Astrocyte (in vitro differentiated cells and primary cell): ENCODE results near the gene CHAT.

Source experiments
- EZH2 ChIP-seq: IDR thresholded peaks from 2 replicates; pipeline ENCODE4 v1.6.1; 2012; ENCODE audit warnings: mild to moderate bottlenecking, low read length, inconsistent platforms; ENCODE audit not compliant: insufficient read depth
- TF ChIP-seq, protein P1 (sequence below): IDR thresholded peaks from 2 replicates; pipeline ENCODE4 v1.5.1; 2011; ENCODE audit warnings: low read depth, mild to moderate bottlenecking, inconsistent platforms, low read length, moderate library complexity; ENCODE audit not compliant: insufficient read depth

DNA sequence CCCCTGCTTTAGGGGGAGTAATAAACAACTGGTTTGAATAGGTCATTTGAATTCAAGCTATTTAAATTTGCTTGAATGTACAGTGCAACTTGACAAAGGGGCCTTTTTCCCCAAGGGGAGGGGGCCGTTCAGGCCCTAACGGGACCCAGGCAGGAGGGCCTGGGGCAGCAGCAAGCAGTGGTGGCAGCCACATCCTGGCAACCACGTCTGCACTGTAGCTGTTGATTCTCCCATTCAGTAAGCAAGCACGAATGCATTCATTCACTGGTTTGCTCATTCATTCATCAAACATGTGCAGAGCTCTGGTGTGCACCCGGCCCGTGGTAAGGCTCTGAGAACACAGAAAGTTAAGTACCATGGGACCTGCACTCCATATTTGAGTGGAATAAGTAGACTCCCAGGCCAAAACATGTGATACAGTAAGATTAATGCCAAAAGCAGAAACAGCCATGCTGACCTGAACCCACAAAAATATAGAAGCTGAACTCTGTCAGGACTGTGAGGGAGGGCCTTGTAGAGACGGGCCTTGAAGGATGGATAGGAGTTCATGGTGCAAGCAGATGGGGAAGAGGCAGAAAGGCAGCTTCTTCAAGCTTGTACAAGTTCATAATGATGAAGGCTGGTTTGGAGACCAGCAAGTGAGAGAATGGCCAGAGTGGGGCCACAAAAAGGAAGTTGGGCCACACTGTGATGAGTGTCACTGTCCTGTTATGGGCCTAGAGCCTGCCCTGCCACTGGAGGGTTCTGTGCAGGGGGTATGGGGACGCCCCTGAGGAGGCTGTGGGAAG, 36.3 kb downstream of the CHAT start:
- TF ChIP-seq, protein P1, sequence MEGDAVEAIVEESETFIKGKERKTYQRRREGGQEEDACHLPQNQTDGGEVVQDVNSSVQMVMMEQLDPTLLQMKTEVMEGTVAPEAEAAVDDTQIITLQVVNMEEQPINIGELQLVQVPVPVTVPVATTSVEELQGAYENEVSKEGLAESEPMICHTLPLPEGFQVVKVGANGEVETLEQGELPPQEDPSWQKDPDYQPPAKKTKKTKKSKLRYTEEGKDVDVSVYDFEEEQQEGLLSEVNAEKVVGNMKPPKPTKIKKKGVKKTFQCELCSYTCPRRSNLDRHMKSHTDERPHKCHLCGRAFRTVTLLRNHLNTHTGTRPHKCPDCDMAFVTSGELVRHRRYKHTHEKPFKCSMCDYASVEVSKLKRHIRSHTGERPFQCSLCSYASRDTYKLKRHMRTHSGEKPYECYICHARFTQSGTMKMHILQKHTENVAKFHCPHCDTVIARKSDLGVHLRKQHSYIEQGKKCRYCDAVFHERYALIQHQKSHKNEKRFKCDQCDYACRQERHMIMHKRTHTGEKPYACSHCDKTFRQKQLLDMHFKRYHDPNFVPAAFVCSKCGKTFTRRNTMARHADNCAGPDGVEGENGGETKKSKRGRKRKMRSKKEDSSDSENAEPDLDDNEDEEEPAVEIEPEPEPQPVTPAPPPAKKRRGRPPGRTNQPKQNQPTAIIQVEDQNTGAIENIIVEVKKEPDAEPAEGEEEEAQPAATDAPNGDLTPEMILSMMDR = no peak
- TF ChIP-seq EZH2 = no peak
